ENCODE measurements around the gene GPHN. TPM values are rescaled to one million over a fixed set of nuclear protein-coding genes. Genes with fewer than 3 reads are reported as not detected.

The GPHN gene
- total RNA-seq, 2 donors from 2014 or later = 13.5 to 18.7 TPM

GRCh38 chr14:66735853-66736252 lies 227.9 kb downstream of the GPHN start:
- Histone ChIP-seq H3K9me3 (no peaks in the 10 kb centered on the region), H3K4me1 (replicated peaks) (no peaks in the 10 kb centered on the region), H3K4me3 (no peak overlapping the region), H3K36me3 (no peaks in the 10 kb centered on the region), H3K27ac (no peak overlapping the region), H3K27me3 (replicated peaks; ENCODE audit: insufficient read depth) (no peaks in the 10 kb centered on the region)
- no peak for DNase-seq (ENCODE audit: low spot score)
- TF ChIP-seq CTCF (IDR thresholded peaks at IDR 0.05) = no peak
- TF ChIP-seq POLR2A (IDR thresholded peaks at IDR 0.05) = no peak
- TF ChIP-seq POLR2AphosphoS5 (IDR thresholded peaks at IDR 0.05) = no peak
- intact Hi-C loops (cut with DNase I) = no loop called here

- H3K27ac ChIP-seq = no peak overlapping the region
- intact Hi-C loops (cut with DNase I) = no loop called here
- H3K27me3 ChIP-seq (replicated peaks; ENCODE audit: insufficient read depth) = no peaks in the 10 kb centered on the region
- no peaks in the 10 kb centered on the region for H3K36me3 ChIP-seq
- no peaks in the 10 kb centered on the region for H3K9me3 ChIP-seq
- H3K4me1 ChIP-seq (replicated peaks) = no peaks in the 10 kb centered on the region
- H3K4me3 ChIP-seq = no peak overlapping the region
- DNase-seq (ENCODE audit: low spot score) = no peak
- TF ChIP-seq POLR2A (IDR thresholded peaks at IDR 0.05) (no peak), CTCF (IDR thresholded peaks at IDR 0.05) (no peak), POLR2AphosphoS5 (IDR thresholded peaks at IDR 0.05) (no peak)
These were observed 231.9 kb downstream of the GPHN start for GRCh38 chr14:66739826-66740225.

GRCh38 chr14:66745078-66745477 lies 237.1 kb downstream of the GPHN start:
- no peaks in the 10 kb centered on the region for H3K27me3 ChIP-seq (replicated peaks; ENCODE audit: insufficient read depth)
- no peak overlapping the region for H3K4me3 ChIP-seq
- H3K36me3 ChIP-seq = no peaks in the 10 kb centered on the region
- H3K27ac ChIP-seq = no peak overlapping the region
- intact Hi-C loops (cut with DNase I) = no loop called here
- no peaks in the 10 kb centered on the region for H3K9me3 ChIP-seq
- TF ChIP-seq POLR2AphosphoS5 (IDR thresholded peaks at IDR 0.05) (no peak), CTCF (IDR thresholded peaks at IDR 0.05) (no peak), POLR2A (IDR thresholded peaks at IDR 0.05) (no peak)
- no peak for DNase-seq (ENCODE audit: low spot score)
- WGBS = 91% methylated on average over 1 of the region's 1 CpG
- no peaks in the 10 kb centered on the region for H3K4me1 ChIP-seq (replicated peaks)

- no peak for DNase-seq (ENCODE audit: low spot score)
- no peaks in the 10 kb centered on the region for H3K36me3 ChIP-seq
- no peaks in the 10 kb centered on the region for H3K4me1 ChIP-seq (replicated peaks)
- H3K4me3 ChIP-seq = no peak overlapping the region
- no peaks in the 10 kb centered on the region for H3K27me3 ChIP-seq (replicated peaks; ENCODE audit: insufficient read depth)
- intact Hi-C loops (cut with DNase I) = no loop called here
- no peaks in the 10 kb centered on the region for H3K9me3 ChIP-seq
- no peak for TF ChIP-seq CTCF (IDR thresholded peaks at IDR 0.05)
- TF ChIP-seq POLR2A (IDR thresholded peaks at IDR 0.05) = no peak
- no peak for TF ChIP-seq POLR2AphosphoS5 (IDR thresholded peaks at IDR 0.05)
- H3K27ac ChIP-seq = no peak overlapping the region
- WGBS = 87% methylated on average over 2 of the region's 2 CpGs
These were observed 238.5 kb downstream of the GPHN start for GRCh38 chr14:66746316-66747006.

- TF ChIP-seq POLR2AphosphoS5 (IDR thresholded peaks at IDR 0.05) = no peak
- no peak for TF ChIP-seq CTCF (IDR thresholded peaks at IDR 0.05)
- no peak for TF ChIP-seq POLR2A (IDR thresholded peaks at IDR 0.05)
- no peak overlapping the region for H3K4me3 ChIP-seq
- no peak for DNase-seq (ENCODE audit: low spot score)
- no peaks in the 10 kb centered on the region for H3K36me3 ChIP-seq
- WGBS = 75% methylated on average over 2 of the region's 2 CpGs
- H3K27me3 ChIP-seq (replicated peaks; ENCODE audit: insufficient read depth) = no peaks in the 10 kb centered on the region
- no peaks in the 10 kb centered on the region for H3K4me1 ChIP-seq (replicated peaks)
- intact Hi-C loops (cut with DNase I) = no loop called here
- H3K9me3 ChIP-seq = no peaks in the 10 kb centered on the region
- no peak overlapping the region for H3K27ac ChIP-seq
These were observed 244.2 kb downstream of the GPHN start for GRCh38 chr14:66752109-66752508.

Data from prostate gland (tissue), 2 donors.